ENCODE results near the gene TRIP12.
"Not testable (repeated sequence)": the region's sequence is repeated elsewhere in the genome, so short reads cannot be mapped to it uniquely, and the experiment has no call there.

The TRIP12 gene

DNA sequence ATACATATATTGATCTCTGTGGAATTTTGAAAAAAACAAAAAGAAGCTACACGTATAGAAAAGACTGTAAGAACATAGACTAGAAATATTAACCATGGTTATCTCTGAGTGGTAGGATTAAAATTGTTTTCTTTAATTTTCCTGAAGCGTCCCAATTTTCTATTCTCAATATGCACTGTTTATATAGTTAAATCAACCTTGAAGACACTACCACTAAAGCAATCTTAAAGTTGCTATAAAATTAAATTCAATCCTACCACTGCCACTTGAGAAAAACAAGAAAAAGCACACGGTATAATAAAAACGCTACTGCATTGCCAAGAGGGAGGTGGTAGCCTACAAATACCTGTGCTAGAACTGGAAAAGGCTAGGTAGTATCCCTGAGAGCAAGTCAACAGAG lies 47.2 kb downstream of the TRIP12 start:
- DNase-seq (ENCODE audit: low read depth), result no peak

DNA sequence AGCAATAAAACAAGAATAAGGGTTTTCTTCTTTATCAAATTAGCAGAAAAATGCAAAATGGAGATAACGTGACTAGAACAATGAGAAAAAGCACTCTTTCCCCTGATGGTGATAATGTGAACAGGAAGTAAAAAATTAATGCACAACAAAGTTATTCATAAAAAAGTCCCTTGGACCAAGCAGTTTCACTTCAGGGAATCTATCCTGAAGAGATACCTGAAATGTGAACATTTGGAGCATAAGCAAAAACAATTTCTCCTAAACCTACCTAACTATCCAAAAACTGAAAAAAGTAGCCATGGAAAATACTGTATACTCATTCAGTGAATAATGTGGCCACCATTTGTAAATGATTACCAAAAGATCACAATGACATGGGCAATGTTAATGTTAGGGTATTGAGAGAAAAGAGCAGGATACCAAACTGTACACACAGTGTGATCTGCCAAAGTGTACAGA lies 48.7 kb downstream of the TRIP12 start:
- no peak for DNase-seq (ENCODE audit: low read depth)

DNA sequence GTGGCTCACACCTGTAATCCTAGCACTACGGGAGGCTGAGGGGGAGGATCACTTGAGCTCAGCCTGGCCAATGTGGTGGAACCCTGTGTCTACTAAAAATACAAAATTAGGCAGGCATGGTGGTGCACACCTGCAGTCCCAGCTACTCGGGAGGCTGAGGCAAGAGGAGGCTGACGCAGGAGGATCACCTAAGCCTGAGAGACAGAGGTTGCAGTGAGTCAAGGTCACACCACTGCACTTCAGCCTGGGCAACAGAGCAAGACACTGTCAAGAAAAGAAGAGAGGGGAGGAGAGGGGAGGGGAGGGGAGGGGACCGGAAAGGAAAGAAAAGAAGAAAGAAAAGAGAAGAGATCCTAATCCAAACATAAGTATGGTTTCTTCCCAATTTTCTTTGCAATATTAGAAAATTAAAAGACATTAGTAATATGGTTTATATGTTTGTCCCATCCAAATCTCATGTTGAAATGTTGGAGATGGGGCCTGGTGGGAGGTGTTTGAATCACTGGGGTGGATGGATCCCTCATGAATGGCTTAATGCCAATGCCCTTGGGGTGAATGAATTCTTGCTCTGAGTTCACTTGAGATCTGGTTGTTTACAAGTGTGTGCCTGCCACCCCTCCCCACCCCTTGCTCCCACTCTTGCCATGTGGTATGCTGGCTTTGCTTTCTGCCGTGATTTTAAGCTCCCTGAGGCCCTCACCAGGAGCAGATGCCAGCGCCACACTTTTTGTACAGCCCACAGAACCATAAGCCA lies 50.7 kb downstream of the TRIP12 start:
- peak; percentile 39 for DNase-seq (ENCODE audit: low read depth)

DNA sequence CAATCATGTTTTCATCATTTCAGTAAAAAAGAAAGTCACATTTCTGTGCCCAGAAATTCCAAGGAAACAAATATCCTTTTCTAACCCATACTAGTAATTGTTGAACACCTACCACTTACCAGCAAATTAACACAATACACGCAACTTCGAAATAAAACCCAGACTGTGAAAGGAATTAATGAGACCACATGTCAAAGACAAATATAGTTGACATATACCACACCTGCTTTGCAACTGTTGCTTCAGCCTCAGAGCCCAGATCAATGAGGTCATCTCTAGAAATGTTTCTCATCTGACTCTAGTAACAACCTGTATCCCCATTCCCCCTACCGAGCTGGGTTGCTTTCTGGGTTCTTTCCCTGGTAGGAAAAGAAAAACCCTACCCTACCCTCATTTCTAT lies 52.6 kb downstream of the TRIP12 start:
- DNase-seq (ENCODE audit: low read depth), result no peak

DNA sequence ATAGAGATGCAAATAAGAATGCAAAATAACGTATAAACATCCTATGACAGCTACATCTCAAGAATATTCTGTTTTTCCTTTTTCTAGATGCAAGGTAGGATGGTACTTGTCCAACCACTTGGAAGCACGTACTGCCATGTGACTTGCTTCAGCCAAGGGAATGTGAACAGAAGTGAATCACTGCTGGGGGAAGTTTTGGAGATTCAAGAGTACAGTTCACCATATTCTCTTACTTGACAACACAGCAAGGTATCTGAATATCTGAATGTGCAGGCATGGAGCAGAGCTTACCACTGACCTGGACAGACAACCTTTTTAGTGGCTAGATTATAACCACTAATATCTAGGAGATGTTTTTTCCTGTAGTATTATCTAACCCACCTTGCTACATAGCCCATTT lies 53.0 kb downstream of the TRIP12 start:
- peak; percentile 7 for DNase-seq (ENCODE audit: low read depth)

DNA sequence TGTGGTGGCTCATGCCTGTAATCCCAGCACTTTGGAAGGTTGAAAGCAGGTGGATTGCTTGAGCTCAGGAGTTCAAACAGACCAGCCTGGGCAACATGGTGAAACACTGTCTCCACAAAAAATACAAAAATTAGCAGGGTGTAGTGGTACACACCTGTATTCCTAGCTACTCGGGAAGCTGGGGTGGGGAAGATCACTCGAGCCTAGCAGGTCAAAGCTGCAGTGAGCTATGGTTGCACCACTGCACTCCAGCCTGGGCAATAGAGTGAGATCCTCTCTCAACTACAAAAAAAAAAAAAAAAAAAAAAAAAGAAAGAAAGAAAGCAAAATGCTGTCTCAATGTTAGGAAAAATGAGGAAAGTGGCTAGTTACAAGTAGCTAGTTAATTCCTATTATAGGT lies 56.8 kb downstream of the TRIP12 start:
- no peak for DNase-seq (ENCODE audit: low read depth)

DNA sequence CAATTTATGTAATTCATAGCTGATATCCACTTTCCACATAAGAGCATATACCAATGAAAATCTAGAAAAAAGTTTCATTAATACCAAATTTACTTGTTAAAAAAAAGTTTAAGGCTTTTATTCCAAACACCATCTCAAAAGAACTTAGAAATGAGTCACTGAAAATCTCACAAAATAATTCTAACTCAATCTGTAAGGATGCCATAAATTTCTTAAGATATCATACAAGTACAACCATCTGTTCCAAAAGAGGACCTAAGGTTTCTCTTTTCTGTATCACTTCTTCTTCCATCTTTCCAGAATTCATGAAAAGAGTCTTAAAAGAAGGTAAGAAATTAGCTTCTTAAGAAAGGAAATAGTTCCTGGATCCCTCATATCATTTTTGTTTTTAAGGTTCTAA lies 60.4 kb downstream of the TRIP12 start:
- DNase-seq (ENCODE audit: low read depth), result no peak

DNA sequence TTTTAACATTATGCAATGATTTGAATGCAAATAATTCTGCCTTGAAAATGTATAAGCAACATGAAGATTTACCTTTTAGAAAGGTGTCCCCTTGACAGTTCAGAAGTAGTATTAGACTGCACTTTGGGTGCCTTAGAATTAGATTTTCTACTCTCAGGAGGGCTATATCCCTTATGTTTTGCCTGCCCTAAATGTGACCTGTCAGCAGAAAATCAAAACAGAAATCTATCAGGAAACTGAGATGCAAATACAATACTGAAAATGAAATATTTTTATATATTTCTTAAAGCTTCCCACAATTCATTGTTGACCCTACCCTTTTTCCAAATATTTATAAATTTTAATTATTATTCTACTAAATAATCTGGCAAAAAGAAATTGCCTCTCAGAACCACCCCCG lies 61.5 kb downstream of the TRIP12 start:
- DNase-seq (ENCODE audit: low read depth), result no peak

DNA sequence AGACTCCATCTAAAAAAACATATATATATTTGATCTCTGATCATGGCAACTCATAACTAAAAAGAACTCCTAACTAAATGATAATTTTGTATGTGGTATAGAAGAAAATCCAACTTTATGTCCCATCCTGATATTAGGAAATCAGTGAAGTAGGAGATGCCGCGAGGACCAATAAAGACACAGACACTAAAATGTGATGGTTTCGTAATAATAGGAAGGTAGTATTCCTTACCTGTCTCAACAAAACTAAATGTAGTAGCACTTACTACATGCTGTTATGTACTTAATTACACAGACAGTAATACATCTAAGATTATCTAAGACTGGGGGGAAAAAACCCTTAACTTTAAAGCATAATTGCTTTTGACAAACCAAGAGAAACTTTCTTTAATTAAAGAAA lies 63.5 kb downstream of the TRIP12 start:
- DNase-seq (ENCODE audit: low read depth), result no peak

DNA sequence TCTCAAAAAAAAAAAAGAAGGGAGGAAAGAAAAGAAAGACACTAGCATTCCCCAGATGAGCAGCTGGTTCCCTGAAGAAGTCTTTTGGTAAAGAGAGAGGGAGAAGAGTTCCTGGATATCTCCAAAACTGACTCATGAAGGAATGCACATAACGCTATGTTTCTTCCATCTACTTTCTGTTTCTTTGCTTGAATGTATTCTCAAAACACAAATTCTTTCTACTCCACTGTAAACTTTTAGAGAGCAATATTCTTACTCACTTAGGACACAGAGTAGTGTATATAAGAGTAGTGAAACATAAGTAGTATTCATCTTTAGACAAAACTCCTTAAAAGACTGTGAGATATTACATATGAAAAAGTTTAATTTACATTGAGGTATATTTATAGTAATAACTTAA lies 64.2 kb downstream of the TRIP12 start:
- no peak for DNase-seq (ENCODE audit: low read depth)

DNA sequence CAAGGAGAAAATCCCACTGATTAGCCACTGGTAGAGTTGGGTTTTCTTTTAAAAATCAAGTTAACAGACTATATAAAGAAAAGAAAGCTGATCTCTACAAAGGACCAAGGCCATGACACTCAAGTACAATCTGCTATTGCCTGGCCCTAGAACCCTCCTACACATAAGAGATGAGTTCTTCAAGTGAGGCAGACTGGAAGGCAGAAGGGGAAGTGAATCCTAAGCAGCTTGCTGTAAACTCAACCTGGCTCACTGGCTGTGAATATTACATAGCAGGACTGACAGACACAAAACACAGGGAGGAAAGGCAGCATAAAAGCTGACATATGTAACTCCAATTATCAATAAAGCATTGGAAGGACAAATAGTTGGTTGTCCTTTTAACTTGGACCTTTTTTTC lies 65.4 kb downstream of the TRIP12 start:
- DNase-seq (ENCODE audit: low read depth), result no peak

DNA sequence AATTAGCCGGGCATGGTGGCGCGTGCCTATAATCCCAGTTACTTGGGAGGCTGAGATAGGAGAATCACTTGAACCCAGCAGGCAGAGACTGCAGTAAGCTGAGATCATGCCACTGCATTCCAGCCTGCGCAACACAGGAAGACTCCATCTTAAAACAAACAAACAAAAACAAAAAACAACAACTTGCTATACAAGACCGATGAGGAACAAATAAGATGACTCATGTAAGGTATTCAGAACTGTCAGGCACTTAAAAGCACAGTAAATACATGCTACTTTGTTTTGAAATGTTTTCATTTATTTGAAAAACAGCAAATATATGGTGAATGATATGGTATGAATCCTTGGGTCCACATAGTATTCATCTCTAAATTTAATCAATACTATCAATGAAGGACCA lies 66.7 kb downstream of the TRIP12 start:
- DNase-seq (ENCODE audit: low read depth), result peak; percentile 10

DNA sequence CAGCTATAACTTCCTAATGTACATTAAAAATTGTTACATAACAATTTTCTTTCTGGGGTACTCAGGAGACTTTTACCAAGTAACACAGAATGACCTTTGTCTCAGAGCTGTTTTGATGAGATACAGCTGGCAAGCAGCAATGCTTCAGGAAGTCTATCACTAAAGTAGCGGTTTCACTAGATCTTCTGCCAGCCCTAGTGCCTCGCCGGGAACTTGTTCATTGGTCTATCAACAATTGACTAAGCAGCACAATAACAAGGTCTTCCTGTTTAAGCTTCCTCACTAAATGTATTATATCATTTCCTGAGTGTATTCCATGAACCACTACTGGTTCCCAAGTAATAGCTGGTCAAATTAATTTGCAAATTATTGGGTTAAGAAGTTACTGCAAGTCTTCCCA lies 69.2 kb downstream of the TRIP12 start:
- DNase-seq (ENCODE audit: low read depth), result peak; percentile 73

DNA sequence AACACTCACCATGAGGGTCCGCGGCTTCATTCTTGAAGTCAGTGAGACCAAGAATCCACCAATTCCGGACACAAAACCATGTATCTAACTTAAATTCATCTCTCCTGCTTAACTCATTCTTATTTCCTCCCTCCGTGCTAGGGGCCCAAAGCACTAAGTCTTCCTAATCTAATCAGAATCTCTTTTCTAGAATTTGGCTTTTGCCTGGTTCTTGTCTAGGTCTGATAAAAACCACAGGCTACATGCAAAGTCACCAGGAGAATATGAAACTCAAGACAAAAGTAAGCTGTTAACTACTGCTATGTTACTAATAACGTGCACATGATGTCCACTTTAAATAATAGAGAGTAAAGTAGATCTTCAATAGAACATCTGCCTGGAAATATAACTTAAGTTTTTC lies 69.9 kb downstream of the TRIP12 start:
- DNase-seq (ENCODE audit: low read depth), result no peak

DNA sequence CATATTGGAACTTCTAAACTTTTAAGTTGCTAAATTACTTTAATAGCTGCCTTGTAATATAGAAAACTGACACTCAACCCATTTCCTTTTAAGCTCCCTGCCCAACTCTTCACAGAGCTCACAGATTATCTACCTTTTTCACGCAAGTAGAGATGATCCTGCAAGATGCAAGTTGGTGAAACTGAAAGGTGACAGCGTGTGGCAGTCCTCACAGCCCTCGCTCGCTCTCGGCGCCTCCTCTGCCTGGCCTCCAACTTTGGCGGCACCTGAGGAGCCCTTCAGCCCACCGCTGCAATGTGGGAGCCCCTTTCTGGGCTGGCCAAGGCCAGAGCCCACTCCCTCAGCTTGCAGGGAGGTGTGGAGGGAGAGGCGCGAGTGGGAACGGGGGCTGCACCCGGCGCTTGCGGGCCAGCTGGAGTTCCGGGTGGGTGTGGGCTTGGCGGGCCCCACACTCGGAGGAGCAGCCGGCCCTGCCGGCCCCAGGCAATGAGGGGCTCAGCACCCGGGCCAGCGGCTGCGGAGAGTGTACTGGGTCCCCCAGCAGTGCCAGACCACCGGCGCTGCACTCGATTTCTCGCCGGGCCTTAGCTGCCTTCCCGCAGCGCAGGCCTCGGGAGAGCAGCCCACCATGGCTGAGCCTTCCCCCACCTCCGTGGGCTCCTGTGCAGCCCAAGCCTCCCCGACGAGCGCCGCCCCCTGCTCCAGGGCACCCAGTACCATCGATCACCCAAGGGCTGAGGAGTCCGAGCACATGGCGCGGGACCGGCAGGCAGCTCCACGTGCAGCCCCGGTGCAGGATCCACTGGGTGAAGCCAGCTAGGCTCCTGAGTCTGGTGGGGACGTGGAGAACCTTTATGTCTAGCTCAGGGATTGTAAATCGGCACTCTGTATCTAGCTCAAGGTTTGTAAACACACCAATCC lies 71.2 kb downstream of the TRIP12 start:
- not testable (repeated sequence) for DNase-seq (ENCODE audit: low read depth)

DNA sequence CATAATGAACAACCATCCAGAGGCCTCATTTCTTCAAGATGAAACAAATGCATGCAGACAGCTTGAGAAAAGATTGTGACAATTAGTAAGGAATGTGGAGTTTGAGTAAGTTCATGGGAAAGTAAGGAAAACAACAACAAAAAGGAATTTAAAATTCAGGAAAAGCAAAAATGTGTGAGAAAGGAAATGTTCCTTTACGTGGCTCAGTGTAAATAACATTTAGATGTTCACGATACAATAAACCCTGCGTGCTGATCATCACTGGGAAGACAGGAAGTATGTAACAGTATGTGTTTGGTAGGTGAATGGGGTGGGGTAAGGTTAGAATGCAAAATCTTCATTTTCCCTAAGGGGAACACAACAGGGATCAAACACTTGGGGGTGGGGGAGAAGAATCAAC lies 72.7 kb downstream of the TRIP12 start:
- DNase-seq (ENCODE audit: low read depth), result no peak

DNA sequence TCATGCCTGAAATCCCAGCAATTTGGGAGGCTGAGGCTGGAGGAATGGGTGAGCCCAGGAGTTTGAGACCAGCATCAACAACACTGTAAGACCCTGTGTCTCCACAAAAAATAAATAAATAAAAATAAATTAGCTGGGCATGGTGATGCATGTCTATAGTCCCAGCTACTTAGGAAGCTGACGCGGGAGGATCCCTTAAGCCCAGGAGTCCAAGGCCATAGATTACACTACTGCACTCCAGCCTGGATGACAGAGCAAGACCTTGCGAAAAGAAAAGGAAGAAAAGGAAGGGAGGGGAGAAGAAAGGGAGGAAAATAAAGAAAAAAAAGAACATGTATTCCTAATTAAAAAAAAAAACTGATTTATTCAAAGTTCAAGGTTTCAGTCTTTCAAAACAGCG lies 78.2 kb downstream of the TRIP12 start:
- no peak for DNase-seq (ENCODE audit: low read depth)

DNA sequence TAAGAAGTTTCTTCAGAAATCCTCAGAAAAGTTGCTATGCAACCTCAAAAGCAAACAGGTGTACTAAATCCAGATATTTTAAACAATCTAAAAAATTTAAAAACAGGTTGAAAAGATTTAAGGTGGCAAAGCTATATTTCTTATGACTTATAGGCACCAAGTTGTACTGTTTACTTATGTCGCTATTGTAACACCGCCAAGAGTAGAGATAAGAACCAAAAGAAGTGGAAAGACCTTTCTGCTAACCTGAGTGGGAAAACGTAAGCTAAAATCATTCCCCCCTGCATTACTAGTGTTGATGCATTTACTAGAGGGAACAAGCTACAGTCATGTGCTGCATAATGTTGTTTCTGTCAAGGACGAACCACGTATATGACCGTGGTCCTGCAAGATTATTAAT lies 83.1 kb downstream of the TRIP12 start:
- no peak for DNase-seq (ENCODE audit: low read depth)

DNA sequence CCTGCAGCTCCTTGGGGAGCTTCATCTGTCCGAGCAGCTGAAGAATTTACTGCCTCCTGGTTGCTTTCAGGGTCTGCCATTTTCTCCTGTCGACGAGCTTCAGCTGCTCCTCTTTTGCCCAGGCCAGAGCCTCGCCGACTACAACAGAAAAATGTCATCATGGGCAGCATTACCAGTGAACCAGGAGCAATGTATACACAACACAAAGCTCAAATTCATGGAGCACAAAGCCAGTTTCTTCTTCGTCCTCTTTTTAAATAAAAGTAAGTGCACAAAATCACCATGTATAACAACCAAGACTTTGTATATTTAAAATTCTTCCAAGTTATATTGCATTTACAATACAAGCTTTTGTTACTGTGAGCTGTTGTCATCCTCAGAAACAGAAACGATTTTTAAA lies 85.0 kb downstream of the TRIP12 start:
- DNase-seq (ENCODE audit: low read depth), result no peak

DNA sequence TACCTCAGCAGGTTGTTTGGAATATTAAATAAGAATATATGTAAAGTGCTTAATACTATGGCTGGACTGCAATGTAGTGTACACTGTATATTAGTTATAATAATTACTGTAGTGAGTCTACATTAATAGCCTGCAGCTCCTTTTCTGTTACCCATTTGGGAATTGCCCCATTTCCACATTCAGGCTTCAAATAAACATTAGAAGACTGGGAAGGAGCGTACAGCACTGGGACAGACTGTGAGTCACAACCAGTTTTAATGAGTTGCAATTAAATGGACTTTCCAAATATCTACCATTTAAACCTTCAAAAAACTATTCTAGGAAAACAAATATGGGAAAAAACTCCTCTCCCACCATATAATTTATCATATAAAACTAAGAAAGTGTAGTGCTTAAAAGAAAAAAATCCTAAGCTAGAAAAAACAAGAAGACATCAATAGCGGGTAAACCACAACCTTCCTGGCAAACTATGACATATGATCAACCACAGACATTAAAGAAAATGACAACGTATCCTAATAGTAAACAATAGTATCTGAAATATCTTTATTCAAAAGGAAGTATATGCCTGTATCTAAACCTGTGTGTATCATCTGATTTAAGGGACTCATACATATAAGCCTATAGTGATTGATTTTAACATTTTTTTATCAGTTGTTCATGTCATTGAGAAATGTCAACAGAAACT lies 86.1 kb downstream of the TRIP12 start:
- peak; percentile 64 for DNase-seq (ENCODE audit: low read depth)

DNA sequence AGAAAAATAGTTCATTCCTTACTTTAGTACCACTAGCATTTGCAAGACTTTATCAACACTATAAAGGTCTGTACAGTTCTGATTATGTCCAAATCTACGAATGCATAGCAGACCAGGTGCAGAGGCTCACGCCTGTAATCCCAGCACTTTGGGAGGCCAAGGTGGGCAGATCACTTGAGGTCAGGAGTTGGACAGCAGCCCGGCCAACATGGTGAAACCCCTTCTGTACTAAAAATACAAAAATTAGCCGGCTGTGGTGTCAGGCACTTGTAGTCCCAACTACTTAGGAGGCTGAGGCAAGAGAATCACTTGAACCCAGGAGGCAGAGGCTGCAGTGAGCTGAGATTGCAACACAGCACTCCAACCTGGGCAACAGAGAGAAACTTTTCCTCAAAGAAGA lies 87.4 kb downstream of the TRIP12 start:
- DNase-seq (ENCODE audit: low read depth), result not testable (repeated sequence)

DNA sequence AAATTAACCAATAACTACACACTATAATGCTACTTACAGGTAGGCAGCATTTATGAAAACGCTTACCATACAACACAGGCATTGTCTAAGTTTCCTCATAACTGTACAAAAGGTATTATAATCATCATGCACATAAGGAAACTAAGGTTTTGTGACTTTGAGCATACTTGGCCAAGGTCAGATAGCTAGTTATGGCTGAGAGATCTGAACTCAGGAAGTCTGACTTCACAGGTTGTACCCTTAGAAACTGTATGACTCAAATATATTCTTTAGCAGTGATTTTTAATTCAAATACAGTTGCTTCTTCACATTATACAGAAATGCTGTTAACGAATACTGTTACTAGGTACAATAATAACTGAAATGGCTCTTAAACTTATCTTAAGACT lies 89.3 kb downstream of the TRIP12 start:
- no peak for DNase-seq (ENCODE audit: low read depth)
